Measurements from ENCODE around the gene MAML2. TPM values are rescaled to one million over a fixed set of nuclear protein-coding genes. Genes with fewer than 3 reads are reported as not detected.

MAML2 gene
- total RNA-seq, 4 donors from 2014 or later = 20.0 to 33.7 (median 23.2) TPM

GRCh38 chr11:96055706-96056387 lies 287.1 kb downstream of the MAML2 start:
- intact Hi-C loops (cut with DNase I) = loop anchor here (2.0 to 10.0 kb wide), 2 partner anchors 189 to 287 kb away; partner anchors contain the start of gene MAML2
- WGBS = 61% methylated on average over 3 of the region's 3 CpGs
- DNase-seq (ENCODE audit: extremely low spot score) = no peak
- Histone ChIP-seq H3K27ac (replicated peaks in 1 of 4) (peak overlapping the region; percentile 31 to 65 (median 42)), H3K4me3 (no peak overlapping the region), H3K27me3 (no peaks in the 10 kb centered on the region), H3K9me3 (no peaks in the 10 kb centered on the region), H3K4me1 (peaks cover under 1 to 64% (median 56%) of the 10 kb centered on the region in 4 donors), H3K36me3 (no peaks in the 10 kb centered on the region)
- TF ChIP-seq CTCF (IDR thresholded peaks at IDR 0.05) (no peak), POLR2AphosphoS5 (IDR thresholded peaks at IDR 0.05) (no peak), POLR2A (IDR thresholded peaks at IDR 0.05; ENCODE audit: low read depth) (no peak), EP300 (IDR thresholded peaks at IDR 0.05) (no peak)

DNA sequence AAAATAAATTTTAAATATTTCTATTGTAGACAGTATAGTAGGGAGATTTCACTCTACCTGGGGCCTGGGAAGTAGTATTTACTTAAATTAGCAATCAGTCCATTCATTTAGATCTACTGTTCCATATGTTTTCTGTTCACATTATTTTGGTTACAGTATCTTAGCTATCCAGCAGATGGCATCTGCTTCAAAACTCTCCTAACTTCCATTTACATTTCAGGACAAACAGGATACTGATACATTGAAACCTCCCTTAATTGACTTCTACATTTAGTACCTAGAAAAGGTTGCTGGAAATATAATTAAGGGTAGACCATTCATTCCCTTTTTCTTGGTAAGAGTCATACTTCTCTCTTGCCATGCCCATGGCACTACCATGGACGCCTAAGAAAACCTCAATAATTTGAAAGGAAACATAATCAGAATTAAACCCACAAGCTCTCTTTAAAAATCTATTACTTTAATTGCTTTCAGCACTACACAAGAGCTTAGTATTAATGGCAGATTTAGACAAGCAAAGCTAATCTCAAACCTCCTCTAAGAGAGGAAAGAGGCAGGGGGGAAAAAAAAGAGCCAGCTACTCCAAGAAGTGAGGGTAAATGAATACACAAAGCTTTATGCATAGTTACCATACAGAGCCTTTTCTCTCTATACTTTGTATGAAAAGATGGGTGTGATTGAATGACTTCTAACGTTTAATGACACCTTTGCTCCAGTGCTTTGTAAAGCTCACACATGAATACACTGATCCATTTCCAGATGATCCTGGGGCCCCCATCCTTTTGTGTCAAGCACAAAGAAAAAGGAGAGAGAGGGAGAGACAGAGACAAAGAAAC lies 287.9 kb downstream of the MAML2 start:
- peak; percentile 60 to 70 (median 66) for TF ChIP-seq CTCF (IDR thresholded peaks at IDR 0.05)
- TF ChIP-seq POLR2AphosphoS5 (IDR thresholded peaks at IDR 0.05) = no peak
- H3K27ac ChIP-seq (replicated peaks in 1 of 4) = peak overlapping the region; percentile 31 to 65 (median 42)
- intact Hi-C loops (cut with DNase I) = loop anchor here (2.0 to 10.0 kb wide), 2 partner anchors 190 to 288 kb away; partner anchors contain the start of gene MAML2
- DNase-seq (ENCODE audit: extremely low spot score) = no peak
- no peaks in the 10 kb centered on the region for H3K9me3 ChIP-seq
- H3K4me3 ChIP-seq = no peak overlapping the region
- peaks cover 4 to 64% (median 49%) of the 10 kb centered on the region in 4 donors for H3K4me1 ChIP-seq
- WGBS = 45% methylated on average over 2 of the region's 2 CpGs
- H3K27me3 ChIP-seq = no peaks in the 10 kb centered on the region
- H3K36me3 ChIP-seq = no peaks in the 10 kb centered on the region

- H3K9me3 ChIP-seq = no peaks in the 10 kb centered on the region
- TF ChIP-seq POLR2AphosphoS5 (IDR thresholded peaks at IDR 0.05) = no peak
- TF ChIP-seq CTCF (IDR thresholded peaks at IDR 0.05) = no peak
- TF ChIP-seq EP300 (IDR thresholded peaks at IDR 0.05) = no peak
- no peak for TF ChIP-seq POLR2A (IDR thresholded peaks at IDR 0.05; ENCODE audit: low read depth)
- DNase-seq (ENCODE audit: extremely low spot score) = no peak
- intact Hi-C loops (cut with DNase I) = loop anchor here (10.0 kb wide), 1 partner anchor 192 kb away; no protein-coding TSS in a partner anchor
- peaks cover 4 to 63% (median 48%) of the 10 kb centered on the region in 4 donors for H3K4me1 ChIP-seq
- H3K27me3 ChIP-seq = no peaks in the 10 kb centered on the region
- WGBS = 21% methylated on average over 2 of the region's 2 CpGs
- no peak overlapping the region for H3K4me3 ChIP-seq
- H3K27ac ChIP-seq (replicated peaks in 1 of 4) = no peak overlapping the region
- no peaks in the 10 kb centered on the region for H3K36me3 ChIP-seq
Measured at GRCh38 chr11:96052921-96053651, 289.9 kb downstream of the MAML2 start.

- H3K36me3 ChIP-seq = no peaks in the 10 kb centered on the region
- 89% methylated on average over 1 of the region's 1 CpG for WGBS
- intact Hi-C loops (cut with DNase I) = loop anchor here (10.0 kb wide), 1 partner anchor 193 kb away; no protein-coding TSS in a partner anchor
- no peak overlapping the region for H3K27ac ChIP-seq (replicated peaks in 1 of 4)
- peaks cover 4 to 55% (median 44%) of the 10 kb centered on the region in 4 donors for H3K4me1 ChIP-seq
- no peak for TF ChIP-seq POLR2AphosphoS5 (IDR thresholded peaks at IDR 0.05)
- TF ChIP-seq POLR2A (IDR thresholded peaks at IDR 0.05; ENCODE audit: low read depth) = no peak
- no peak for TF ChIP-seq EP300 (IDR thresholded peaks at IDR 0.05)
- no peak for TF ChIP-seq CTCF (IDR thresholded peaks at IDR 0.05)
- H3K4me3 ChIP-seq = no peak overlapping the region
- no peaks in the 10 kb centered on the region for H3K27me3 ChIP-seq
- no peaks in the 10 kb centered on the region for H3K9me3 ChIP-seq
- no peak for DNase-seq (ENCODE audit: extremely low spot score)
Measured at GRCh38 chr11:96051820-96052219, 291.2 kb downstream of the MAML2 start.

All from esophagus muscularis mucosa (tissue), 4 donors.